Thyroid gland (tissue), 4 donors: ENCODE data around the gene PTGS1. TPM values are rescaled to one million over a fixed set of nuclear protein-coding genes. Genes with fewer than 3 reads are reported as not detected.
"Not testable (repeated sequence)": the region's sequence is repeated elsewhere in the genome, so short reads cannot be mapped to it uniquely, and the experiment has no call there.

Experiments
- DNase-seq, 2 donors: peaks; one replicate each; pipeline ENCODE4 v3.0.0-alpha.2; 2019
- H3K27ac ChIP-seq, 3 donors: fragments of 200-600 bp; sonication (generic); 1 replicate in 2 of 3; 2 replicates in 1 of 3; pipeline ENCODE4 v1.5.1; 2016 to 2019; ENCODE audit warnings: mild to moderate bottlenecking in 1 of 3, moderate library complexity in 1 of 3
- H3K27me3 ChIP-seq: fragments of 200-600 bp; sonication (generic); one replicate; pipeline ENCODE4 v1.5.1; 2019
- H3K36me3 ChIP-seq, 2 donors: fragments of 200-600 bp; sonication (generic); one replicate each; pipeline ENCODE4 v1.5.1; 2016 to 2019
- H3K4me1 ChIP-seq, 2 donors: fragments of 200-600 bp; sonication (generic); one replicate each; pipeline ENCODE4 v1.5.1; 2017 to 2019
- H3K4me3 ChIP-seq, 3 donors: fragments of 200-600 bp; sonication (generic); replicated peaks in 1 of 3; 1 replicate in 2 of 3; 2 replicates in 1 of 3; pipeline ENCODE4 v1.5.1; 2016; ENCODE audit warnings: mild to moderate bottlenecking in 1 of 3
- H3K9me3 ChIP-seq: fragments of 200-600 bp; sonication (generic); one replicate; pipeline ENCODE4 v1.5.1; 2017
- CTCF ChIP-seq, 6 experiments: fragments of 200-600 bp in 3 of 6; fragments of 450-650 bp in 3 of 6; sonication (generic) in 3 of 6; IDR thresholded peaks; one replicate each; pipeline ENCODE4 v1.5.1; 2016 to 2019; ENCODE audit warnings: antibody characterized with exemption in 6 of 6, mild to moderate bottlenecking in 2 of 6, inconsistent platforms in 1 of 6, moderate library complexity in 1 of 6
- POLR2A ChIP-seq, 2 donors: fragments of 450-650 bp; IDR thresholded peaks; one replicate each; pipeline ENCODE4 v1.6.1; 2017; ENCODE audit warnings: antibody characterized with exemption in 2 of 2, mild to moderate bottlenecking in 2 of 2, moderate library complexity in 1 of 2
- WGBS, 2 donors: methylation state at CpG; one replicate each; pipeline ENCODE4 v1.1.5; 2017; 5-methylcytosine and 5-hydroxymethylcytosine counted together
- intact Hi-C: fragments of 100-400 bp; cut with DNase I; formaldehyde crosslinking; loops from one replicate; pipeline ENCODE4 v1.15.1; 2023
- total RNA-seq, 4 donors: library from RNA; depleted of rRNA; stranded (reverse); fragments of >200 nt; gene quantifications; one replicate each; pipeline ENCODE4 v1.2.3, GENCODE V29; 2016

The PTGS1 gene
- total RNA-seq, 4 donors from 2014 or later = 2.3 to 4.0 (median 3.5) TPM

DNA sequence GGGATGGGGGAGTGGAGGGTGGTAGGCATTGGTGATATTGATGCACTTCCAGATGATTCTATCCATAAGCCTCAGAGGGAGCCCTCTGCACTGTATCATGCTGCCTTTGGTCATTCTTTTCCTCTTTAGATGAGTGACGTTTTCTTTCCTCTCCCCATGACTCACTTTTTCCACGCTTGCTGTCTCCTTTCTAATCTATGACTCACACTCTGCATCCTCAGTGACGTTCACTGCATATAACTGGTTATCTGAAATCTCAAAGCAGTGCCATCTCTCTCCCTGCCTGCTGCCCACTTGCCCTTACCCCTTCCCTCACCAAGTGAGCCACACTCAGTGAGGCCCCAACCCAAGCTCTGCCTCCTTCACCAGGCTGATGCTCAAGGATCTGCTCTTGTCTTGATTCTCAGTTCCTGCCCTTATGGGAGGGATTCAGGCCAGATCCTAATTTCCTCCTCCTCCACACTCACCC lies 31.6 kb downstream of the PTGS1 start:
- intact Hi-C loops = no loop called here
- DNase-seq = no peak

GRCh38 chr9:122402874-122403273 lies 32.0 kb downstream of the PTGS1 start:
- TF ChIP-seq CTCF (IDR thresholded peaks at IDR 0.05) (no peak), POLR2A (IDR thresholded peaks at IDR 0.05) (no peak)
- DNase-seq = no peak
- no peaks in the 10 kb centered on the region for H3K9me3 ChIP-seq
- intact Hi-C loops = no loop called here
- no peaks in the 10 kb centered on the region for H3K36me3 ChIP-seq
- no peaks in the 10 kb centered on the region for H3K4me1 ChIP-seq
- H3K4me3 ChIP-seq = no peak overlapping the region
- H3K27ac ChIP-seq = no peak overlapping the region
- H3K27me3 ChIP-seq = no peaks in the 10 kb centered on the region
- WGBS, 2 donors = 91 to 92% methylated on average over 3 of the region's 3 CpGs

More for the DNA sequence above, 31.6 kb downstream of the PTGS1 start:
- H3K4me3 ChIP-seq = no peak overlapping the region
- H3K36me3 ChIP-seq = no peaks in the 10 kb centered on the region
- H3K27me3 ChIP-seq = no peaks in the 10 kb centered on the region
- WGBS, 2 donors = 56 to 60% methylated on average over 3 of the region's 3 CpGs
- TF ChIP-seq CTCF (IDR thresholded peaks at IDR 0.05) = no peak
- no peak for TF ChIP-seq POLR2A (IDR thresholded peaks at IDR 0.05)
- H3K27ac ChIP-seq = no peak overlapping the region
- no peaks in the 10 kb centered on the region for H3K9me3 ChIP-seq
- H3K4me1 ChIP-seq = no peaks in the 10 kb centered on the region

GRCh38 chr9:122403381-122404000 lies 32.7 kb downstream of the PTGS1 start:
- Histone ChIP-seq H3K36me3 (no peaks in the 10 kb centered on the region), H3K4me1 (no peaks in the 10 kb centered on the region), H3K27ac (no peak overlapping the region), H3K9me3 (no peaks in the 10 kb centered on the region), H3K4me3 (no peak overlapping the region), H3K27me3 (no peaks in the 10 kb centered on the region)
- intact Hi-C loops = no loop called here
- no peak for DNase-seq
- TF ChIP-seq POLR2A (IDR thresholded peaks at IDR 0.05) (no peak), CTCF (IDR thresholded peaks at IDR 0.05) (no peak)
- 76 to 78% methylated on average over 6 of the region's 6 CpGs for WGBS, 2 donors

DNA sequence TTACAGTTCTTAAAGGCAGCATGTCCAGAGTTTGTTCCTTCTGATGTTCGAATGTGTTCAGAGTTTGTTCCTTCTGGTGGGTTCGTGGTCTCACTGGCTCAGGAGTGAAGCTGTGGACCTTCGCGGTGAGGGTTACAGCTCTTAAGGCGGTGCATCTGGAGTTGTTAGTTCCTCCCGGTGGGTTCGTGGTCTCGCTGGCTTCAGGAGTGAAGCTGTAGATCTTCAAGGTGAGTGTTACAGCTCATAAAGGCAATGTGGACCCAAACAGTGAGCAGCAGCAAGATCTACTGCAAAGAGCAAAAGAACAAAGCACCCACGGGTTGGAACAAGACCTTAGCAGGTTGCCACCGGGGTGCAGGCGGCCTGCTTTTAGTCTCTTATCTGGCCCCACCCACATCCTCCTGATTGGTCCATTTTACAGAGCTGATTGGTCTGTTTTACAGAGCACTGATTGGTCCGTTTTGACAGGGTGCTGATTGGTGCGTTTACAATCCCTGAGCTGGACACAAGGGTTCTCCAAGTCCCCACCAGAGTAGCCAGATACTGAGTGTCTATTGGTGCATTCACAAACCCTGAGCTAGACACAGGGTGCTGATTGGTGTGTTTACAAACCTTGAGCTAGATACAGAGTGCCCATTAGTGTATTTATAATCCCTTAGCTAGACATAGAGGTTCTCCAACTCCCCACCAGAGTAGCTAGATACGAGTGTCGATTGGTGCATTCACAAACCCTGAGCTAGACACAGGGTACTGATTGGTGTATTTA lies 34.7 kb downstream of the PTGS1 start:
- H3K4me3 ChIP-seq, DNase-seq, H3K36me3 ChIP-seq, H3K27ac ChIP-seq, H3K4me1 ChIP-seq, intact Hi-C loops, H3K9me3 ChIP-seq, H3K27me3 ChIP-seq: not testable (repeated sequence)
- 84 to 89% methylated on average over 15 of the region's 15 CpGs for whole genome bisulfite sequencing, 2 donors

- no peak overlapping the region for H3K27ac ChIP-seq
- TF ChIP-seq CTCF (IDR thresholded peaks at IDR 0.05) (no peak), POLR2A (IDR thresholded peaks at IDR 0.05) (no peak)
- H3K27me3 ChIP-seq = no peaks in the 10 kb centered on the region
- H3K9me3 ChIP-seq = no peaks in the 10 kb centered on the region
- intact Hi-C loops = no loop called here
- WGBS, 2 donors = 35 to 74% methylated on average over 18 to 21 of the region's 61 CpGs
- no peak overlapping the region for H3K4me3 ChIP-seq
- H3K4me1 ChIP-seq = no peaks in the 10 kb centered on the region
- no peaks in the 10 kb centered on the region for H3K36me3 ChIP-seq
- no peak for DNase-seq
These were observed 35.5 kb downstream of the PTGS1 start for GRCh38 chr9:122406070-122406890.

DNA sequence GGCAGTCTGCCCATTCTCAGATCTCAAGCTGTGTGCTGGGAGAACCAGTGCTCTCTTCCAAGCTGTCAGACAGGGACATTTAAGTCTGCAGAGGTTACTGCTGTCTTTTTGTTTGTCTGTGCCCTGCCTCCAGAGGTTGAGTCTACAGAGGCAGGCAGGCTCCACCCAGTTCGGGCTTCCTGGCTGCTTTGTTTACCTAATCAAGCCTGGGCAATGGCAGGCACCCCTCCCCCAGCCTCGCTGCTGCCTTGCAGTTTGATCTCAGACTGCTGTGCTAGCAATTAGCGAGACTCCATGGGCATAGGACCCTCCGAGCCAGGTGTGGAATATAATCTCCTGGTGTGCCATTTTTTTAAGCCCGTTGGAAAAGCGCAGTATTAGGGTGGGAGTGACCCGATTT lies 43.3 kb downstream of the PTGS1 start:
- H3K27ac ChIP-seq, DNase-seq, H3K4me3 ChIP-seq, H3K36me3 ChIP-seq, intact Hi-C loops, H3K27me3 ChIP-seq, H3K4me1 ChIP-seq, H3K9me3 ChIP-seq: not testable (repeated sequence)
- 81 to 83% methylated on average over 7 of the region's 7 CpGs for WGBS, 2 donors
